NCI-H69 (cell line): ENCODE results near the gene HS3ST3B1.
A peak's percentile ranks its signal among the peaks of the same experiment; 100 is the strongest.

Experiments
- DNase-seq: peaks from one replicate; lab custom pipeline; 2025; lab: John Stamatoyannopoulos, UW

Gene HS3ST3B1

DNA sequence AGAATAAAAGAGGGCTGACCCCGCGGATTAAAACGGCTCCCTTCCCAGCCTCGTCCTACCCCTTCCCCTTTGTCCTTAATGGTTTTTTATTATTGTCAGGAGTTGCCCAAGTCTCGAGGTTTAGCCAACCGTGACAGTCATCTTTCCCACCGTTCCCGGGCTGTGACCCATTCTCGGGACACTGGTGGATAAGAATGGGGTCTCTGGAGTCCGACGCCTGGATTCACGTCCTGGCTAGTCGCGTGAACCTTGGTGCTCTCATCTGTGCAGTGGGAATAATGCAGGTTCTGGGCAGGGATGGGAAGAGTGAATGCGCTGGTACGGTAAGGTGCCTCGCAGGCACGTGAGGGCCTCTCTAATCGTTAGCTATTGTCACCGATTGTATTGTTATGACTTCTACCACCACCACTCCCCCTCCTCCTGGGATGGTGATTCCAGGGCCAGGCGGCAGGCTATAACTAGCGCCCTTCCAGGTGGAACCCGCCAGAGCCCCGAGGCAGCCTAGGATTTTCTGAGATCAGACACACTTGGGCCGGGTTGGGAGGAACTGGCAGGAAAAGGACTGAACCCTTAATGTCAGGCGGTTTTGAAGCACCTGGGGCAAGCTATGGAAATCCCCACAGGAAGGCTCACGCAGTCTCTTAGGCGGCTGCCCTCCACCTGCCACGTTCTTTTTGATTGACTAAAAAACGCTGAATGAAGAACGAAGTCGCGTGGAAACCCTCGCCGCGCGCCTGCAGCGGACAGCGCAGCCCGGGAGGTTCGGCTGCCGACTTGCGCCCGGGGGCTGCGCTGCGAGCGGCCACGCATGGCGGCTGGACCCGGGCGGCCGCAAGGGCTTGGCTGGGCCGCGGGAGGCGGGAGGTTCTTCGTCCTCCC, 2.7 kb downstream of the HS3ST3B1 start:
- DNase-seq: peak; percentile 36

DNA sequence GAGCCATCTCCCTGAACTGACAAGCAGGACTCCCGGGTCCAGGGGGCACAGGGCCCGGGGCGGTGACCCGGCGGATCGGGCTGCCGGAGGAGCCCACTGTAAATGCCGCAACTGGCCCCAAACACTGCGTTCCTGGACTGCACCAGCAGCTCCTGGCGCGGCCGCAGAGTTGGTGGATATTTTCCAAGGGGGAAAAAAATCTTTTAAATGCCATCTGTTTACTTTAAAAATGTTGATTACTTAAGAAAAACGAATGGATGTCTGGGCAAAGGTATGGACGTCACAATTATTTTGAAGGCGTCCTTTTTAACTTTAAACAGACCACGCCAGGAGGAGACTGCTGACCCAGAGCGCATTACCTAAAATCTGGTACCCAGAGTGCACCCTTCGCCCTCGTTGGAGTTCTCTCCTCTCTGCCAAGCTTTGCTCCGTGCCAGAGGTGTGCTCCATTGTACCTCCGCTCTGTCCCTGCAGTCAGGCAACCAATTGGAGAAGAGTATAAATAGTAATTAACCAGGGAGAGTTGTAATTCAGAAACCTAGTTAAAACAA, 3.4 kb downstream of the HS3ST3B1 start:
- peak; percentile 42 for DNase-seq

DNA sequence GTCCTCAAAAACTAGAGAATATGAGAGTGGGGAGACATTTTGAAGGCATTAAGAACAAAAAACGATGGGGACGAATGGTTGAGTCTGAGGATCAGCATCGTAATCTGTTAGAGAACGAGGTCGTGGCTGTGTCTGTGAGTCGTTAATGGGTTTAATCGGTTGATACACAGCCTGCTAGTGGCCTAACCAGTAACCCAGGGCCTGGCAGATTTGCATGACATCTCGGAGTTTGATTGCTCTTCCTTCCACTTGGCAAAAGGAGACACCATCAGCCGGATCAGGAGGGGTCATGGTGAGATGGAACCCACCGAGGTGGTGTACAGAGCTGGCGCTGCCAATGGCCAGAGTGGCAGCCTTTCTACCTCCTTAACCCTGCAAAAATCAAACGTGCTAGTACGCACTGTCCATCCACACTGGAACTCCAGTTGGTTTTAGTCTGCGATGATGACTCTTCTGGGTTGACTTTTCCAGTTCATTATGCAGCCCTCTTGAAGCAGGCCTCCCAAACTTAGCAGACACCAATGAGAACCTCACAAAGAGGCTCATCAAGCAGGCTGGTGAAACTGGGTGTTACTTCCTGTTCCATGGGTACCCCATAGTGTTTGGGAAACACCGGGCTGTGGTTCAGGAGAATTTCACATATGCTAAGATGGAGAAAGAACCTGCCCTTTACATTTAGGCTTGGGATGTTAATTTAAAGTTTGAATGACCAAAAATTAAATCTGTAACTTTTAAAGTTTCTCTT, 4.1 kb downstream of the HS3ST3B1 start:
- DNase-seq: peak; percentile 37

DNA sequence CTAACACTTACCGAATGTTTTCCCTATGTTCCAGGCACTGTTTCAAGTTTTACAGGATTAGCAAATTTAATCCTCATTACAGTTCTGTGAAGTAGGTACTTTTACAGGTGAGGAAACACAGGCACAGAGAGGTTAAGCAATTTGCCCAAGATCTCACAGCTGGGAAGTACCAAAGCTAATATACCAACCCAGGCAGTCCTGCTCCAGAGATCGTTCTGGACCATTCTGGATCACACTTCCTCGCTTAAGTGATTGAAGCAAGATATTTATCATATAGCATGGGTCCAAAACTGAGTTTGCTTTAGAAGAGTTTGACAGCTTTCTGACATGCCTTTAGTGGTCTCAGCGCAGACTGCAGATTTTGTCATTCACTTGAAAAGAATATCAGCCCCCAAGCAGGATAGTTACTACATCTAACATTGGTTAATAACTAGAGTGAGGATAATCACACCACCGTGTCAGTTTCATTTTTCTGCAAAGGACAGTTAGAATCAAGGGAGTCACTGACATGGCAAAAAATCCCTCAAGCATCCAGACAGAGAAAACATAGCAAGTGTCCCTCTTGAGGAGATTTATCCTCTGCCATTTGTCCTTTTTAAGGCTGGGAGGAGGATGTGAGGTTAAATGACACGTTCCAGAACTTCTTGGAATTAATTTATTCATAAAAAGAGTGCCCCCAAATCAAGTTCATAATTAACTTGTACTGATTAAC, 5.1 kb downstream of the HS3ST3B1 start:
- no peak for DNase-seq

DNA sequence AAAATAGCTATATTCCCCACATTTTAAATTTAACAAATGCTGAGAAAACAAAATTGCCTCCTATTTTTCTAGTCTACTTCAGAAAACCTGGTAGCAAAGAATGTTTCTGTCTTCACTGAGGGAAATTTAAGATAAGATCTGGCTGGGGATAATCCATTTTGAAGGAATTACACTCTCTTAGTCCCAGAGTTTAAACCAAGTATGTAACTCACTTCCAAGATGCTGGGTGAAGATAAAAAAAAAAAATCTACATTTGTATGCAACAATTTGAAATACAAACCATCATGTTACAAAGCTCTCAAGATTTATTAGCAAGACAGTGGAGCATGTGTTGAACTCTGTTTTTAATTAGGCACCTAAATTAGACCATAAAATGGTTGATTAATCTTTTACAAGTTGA, 5.7 kb downstream of the HS3ST3B1 start:
- no peak for DNase-seq

DNA sequence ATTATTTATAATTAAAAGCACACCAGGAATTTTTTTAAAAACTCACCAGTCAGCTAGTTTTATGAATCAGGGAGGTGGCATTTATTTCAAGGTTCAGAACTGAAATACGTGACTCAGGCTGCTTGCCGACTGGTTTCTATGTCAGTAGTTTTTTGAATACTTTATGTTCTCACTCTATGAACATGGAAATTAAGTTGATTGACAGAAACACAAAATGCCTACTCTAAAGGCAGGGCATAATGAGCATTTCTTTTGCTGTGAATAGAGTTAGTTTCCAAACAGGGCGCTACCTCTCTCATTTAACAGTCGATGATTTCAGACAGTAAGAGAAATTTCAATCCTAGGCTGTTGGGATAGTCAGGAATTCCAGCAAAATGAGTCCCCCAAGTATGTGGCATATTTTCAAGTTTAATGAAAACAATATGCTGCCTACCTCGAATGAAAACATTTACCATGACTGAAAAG, 6.7 kb downstream of the HS3ST3B1 start:
- DNase-seq: no peak

DNA sequence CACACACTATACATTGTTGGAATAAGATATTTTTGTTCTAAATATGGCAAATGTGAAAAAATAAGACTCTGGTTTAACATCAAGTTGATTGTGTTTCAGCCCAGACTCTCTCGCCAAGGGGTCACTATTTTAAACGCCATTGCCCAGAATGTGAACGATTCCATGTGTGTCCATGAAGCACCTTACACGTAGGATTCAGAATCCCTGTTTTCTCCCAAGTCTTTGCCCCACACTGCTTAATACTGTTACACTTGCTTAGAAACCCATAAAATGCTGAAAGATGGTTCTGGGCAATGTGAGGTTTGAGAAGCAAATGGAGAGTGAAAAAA, 7.7 kb downstream of the HS3ST3B1 start:
- DNase-seq: peak; percentile 31

DNA sequence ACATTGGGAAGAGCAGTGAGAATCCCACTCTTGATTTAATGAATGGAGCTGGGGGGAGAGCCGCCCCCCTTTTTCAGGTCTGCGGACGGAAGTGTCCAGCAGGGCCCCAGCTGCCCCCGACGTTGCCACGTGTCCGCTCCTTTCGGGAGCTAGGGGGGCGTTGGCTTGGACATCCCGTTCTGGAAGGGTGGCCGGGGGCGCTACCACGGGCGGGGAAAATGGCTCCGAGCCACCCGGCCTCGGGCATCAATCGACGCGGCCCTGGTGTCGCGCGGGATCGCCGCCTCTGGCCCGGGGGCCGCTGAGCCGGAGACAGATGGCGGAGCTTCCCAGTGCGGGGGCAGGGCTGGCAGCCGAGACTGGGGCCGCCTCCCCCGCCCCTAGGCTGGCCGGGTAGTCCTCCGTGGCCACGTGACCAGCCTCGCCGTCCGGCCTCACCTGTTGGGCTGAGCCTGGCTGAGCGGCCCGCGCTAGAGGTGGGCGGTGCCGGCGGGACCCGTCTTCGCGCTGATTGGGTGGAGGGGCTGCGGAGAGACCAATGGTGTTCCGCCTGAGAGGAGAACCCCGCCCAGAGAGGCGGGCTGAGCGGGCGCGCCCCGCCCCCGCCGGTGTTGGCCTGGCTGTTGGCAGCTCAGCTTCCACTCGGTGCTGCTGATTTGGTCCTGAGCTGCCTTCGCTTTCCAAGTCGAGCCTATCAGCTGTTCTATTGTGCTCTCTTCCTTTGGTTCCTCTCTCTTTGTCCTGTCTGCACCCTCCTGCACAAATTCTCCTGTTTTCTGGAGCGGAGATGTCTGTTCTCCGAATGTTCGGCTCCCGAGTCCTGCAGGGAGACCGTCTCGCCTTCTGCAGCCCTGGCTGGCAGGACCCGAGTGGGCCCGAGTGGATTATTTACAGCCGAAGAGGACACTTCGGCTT, 8.3 kb downstream of the HS3ST3B1 start:
- peak; percentile 89 for DNase-seq

DNA sequence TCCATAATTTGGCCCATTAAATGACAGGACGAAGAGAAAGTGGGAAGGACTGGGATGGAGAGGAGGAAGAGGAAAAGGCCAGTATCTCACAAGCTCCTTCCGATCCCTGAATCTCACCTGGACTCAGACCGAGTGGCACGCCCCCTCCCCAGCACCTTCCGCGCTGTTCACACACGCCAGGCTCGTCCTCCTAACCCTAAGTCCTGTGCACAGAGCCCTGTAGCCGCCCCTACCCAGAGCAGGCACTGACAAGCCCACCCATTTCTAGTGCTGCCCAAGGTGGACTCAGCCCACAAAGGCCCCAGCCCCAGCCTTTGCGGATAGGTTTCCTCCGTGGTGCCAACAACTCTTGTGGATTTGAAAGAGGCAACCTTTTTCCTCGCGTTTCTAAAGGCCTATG, 9.2 kb downstream of the HS3ST3B1 start:
- peak; percentile 20 for DNase-seq

DNA sequence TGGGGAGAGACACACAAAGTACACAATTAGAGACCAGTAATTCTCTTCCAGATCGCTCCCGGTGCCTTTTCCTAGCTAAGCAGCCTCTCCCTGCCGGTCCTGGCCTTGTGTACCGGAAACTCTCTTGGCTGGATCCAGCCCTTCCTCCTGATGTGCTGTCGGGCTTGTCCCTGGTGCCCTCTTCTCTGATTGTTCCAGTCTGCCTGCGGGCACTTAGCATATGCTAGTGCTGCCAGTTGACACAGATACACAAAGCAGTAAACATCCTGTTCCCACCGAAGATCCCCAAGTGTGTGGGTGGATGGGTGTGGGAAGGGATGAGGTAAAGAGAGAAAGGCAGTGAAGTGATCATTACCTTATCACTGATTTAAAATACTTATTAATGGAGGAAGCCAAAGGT, 9.7 kb downstream of the HS3ST3B1 start:
- peak; percentile 27 for DNase-seq

DNA sequence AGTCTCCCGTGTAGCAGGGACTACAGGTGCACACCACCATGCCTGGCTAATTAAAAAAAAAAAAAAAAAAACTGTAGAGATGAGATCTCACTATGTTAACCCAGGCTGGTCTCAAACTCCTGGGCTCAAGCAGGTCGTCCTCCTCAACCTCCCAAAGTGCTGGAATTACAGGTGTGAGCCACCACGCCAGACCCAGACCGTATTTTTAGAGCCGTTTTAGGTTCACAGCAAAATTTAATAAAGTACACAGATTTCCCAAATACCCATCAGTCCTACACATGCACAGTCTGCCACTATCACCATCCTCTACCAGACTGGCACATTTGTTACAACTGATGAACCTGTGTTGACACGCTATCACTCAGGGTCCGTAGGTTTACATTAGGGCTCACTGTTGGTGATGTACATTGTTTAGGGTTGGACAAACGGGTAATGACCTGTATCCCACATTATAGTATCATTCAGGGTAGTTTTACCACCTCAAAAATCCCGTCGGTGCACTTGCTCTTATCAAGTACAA, 10.4 kb downstream of the HS3ST3B1 start:
- DNase-seq: no peak

DNA sequence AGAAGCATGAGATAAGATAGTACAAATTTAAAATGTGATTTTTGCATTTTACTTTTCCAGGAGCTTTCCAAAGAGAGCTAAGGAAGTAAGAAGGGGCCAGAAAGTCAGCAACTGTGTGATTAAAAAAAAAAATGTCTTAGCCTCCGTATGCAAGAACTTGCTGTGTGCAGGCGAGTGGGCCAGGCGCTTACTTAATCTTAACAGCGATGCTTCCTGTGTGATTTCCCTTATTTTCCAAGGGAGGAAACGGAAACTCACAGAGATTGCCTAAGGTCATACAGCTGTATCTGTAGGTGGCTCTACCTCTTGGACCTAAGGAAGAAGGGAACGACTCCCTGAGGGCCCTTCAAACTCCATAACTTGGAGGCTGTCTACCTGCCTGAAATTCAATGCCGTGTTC, 11.1 kb downstream of the HS3ST3B1 start:
- DNase-seq: no peak

DNA sequence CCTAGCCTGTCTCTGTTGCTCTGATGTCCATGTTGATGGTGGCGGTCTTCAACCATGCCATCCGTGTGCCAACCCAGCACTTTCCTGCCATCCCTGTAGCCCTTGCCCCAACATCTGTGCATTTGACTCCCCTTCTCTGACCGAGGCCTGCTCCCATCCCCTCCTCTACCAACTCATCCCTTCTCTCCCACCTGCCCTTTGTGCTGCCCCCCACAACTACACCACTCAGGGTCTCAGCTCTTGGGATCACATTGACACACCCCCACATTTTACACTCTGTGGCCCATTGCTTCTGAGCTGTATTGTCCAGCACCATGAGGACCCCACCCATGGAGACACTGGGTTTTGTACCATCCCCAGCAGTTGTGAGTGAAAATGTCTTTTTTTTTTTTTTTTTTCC, 11.6 kb downstream of the HS3ST3B1 start:
- DNase-seq: no peak

DNA sequence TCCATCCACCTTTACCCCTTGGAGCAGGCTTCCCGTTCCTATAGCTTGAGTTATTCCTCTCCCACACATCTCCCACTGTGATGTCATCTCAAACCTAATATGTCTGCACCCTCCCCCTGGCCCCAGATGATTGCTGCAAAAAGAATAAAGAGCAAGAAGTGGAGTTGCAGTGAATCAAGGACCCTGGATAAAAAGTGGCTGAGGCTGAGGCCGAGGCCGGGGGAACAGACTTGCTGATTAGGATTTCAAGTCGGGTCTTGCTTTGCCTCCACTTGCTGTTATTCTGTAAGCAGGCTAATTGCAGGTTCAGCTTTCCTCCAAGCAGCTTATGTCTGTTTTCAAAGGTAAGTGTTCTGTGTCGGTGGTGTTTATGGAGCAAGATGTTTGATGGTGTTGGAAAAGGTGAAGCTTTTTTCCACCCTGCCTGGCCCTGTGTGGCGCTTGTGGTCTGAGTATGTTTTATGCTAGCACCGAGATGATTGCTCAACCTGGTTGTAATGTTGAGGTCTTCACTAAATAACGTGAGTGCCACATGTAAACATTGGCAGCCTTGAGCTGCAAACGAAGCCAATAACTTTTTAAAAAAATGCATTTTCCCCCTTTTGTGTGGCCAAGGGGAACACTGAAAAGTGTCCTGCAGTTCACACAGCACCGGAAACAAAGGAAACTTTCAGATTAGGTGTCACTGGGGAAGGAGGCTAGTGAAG, 15.4 kb downstream of the HS3ST3B1 start:
- peak; percentile 56 for DNase-seq

DNA sequence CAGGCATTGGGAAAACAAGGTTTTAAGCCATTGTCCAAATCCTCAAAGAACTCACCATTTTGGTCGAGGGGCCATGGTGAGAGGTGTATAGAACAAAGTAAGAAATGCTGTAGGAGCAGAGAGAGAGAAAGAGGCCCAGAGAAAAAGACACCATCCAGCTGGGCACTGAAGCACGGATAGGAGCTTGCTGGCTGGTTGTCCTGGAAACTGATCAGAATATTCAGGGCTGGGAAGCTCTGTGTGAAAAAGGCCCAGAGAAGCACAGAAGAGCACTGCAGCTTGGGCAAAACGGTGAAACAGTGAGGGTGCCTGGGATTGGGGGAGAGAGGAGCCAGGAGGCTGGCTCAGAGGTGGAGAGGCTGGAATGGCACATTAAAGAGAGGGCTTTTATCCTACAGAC, 16.5 kb downstream of the HS3ST3B1 start:
- DNase-seq: no peak

DNA sequence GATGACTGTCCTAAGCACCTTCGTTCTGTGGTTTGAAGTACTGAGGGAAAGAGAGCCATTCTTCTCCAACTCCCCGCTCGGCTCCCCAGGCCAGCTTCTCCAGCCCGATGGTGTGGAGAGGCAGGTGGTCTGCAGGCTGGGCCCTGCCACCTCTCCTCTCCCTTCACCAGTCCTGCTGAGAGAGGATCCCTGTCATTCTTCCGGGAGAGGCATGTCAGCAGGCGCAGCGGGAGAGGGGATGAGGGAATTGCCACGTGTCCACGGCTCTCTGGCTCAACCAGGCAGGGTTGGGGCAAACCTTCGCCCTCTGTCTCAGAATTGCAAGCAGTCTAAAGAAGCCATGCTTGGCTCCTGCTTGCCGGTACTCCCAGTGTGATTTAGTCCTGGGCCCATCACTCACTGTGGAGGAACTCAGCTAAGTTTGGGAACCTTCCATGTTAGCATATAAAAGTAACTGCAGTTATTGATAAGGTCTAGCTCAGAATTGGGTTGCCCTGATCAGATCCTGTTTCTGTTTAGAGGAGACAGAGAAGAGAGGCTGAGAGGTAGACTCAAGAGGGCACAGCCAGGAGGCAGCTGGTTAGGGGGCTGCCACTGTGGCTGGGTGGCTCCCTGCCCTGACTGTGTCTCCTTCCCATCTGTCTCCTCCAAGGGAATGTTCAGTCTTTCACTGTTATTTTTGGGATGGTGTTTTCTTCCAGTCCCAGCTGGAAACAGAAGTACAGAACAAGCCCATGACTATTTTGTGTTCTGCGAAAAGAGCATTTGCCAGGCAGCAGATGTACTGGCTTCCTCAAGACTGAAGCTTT, 17.4 kb downstream of the HS3ST3B1 start:
- DNase-seq: no peak

DNA sequence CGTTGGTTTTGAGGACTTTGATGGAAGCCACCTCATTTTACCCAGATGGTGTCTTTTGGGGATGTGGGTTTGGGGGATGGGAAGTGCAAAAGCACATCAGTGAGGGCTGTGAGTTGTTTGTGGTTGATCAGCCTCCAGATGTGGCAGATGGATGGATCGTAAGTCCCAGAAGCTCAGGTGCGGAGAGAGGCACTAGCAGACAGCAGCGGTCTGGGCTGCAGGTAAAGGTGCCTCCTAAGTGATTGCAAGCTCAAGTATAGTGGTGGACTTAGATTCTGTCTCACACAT, 18.0 kb downstream of the HS3ST3B1 start:
- DNase-seq: no peak

DNA sequence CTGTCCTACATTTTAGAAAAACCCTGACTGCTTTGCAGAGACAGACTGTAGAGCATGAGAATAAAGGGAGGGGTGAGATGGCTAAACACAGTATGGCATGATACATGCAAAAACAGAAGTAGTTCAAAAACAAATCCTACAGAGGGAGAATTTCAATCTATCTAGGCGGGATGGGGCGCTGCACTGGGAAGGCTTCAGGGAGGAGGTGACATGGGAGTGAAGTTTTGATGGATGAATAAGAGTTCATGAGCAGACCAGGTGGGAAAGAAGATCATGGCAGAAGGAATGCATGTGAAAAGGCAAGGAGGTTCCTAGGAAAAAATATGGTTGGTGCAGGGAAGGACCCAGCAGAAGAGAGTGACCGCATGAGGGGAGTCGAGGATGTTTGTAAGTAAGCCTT, 19.2 kb downstream of the HS3ST3B1 start:
- DNase-seq: no peak

DNA sequence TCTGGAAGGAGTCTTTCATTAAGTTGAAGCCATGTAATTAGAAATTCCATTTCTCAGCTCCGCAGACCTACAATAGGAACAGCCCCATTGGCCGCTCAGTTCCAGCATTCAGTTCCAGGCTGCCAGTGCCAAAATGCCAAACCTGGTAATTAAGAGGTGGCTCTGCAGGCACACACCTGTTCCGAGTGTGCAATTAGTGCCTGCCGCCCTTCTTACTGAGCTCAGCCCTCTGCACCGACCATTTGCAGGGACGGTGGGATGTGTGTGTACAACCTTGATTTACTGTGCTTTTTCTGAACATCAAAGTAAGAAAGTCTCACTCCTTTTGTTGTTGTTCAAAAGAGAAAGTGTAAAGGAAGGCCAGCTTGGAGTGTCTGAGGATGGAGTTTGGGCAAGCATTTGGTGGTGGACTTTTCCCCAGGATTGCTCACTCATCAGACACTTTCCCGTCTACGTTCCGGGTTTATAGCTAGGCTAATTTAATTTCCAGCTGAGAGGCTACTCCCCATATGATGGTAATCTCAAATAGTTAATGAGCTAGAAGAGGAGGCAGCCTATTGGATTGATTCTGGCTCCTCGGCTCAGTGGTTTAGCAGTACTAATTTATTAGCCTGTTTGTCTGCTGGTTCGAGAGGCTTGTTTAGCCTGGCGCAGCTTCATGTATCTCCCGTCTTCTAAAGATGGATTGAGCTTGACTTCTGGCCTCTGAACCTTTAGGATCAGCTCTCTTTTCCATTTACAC, 20.0 kb downstream of the HS3ST3B1 start:
- peak; percentile 81 for DNase-seq
